Lower lobe of right lung (tissue), 2 donors: ENCODE results near the gene BLID. TPM values are rescaled to one million over a fixed set of nuclear protein-coding genes. Genes with fewer than 3 reads are reported as not detected.

Experiments
- ATAC-seq, 2 donors: fragments of 200-7000 bp; cut with Tn5 transposase; one replicate each; pipeline ENCODE4 v1.9.1; 2020 to 2022; ENCODE audit warnings: mild to moderate bottlenecking in 2 of 2, moderate library complexity in 2 of 2
- DNase-seq: peaks from one replicate; pipeline ENCODE4 v3.0.0-alpha.2; 2020
- H3K27ac ChIP-seq: fragments of 200-600 bp; one replicate; pipeline ENCODE4 v1.8.0; 2022
- H3K27me3 ChIP-seq: fragments of 200-600 bp; one replicate; pipeline ENCODE4 v1.8.0; 2022; ENCODE audit warnings: low read depth
- H3K36me3 ChIP-seq: fragments of 200-600 bp; one replicate; pipeline ENCODE4 v1.8.0; 2022; ENCODE audit warnings: mild to moderate bottlenecking
- H3K4me1 ChIP-seq: fragments of 200-600 bp; one replicate; pipeline ENCODE4 v1.8.0; 2022
- H3K4me3 ChIP-seq: fragments of 200-600 bp; one replicate; pipeline ENCODE4 v1.8.0; 2022; ENCODE audit warnings: mild to moderate bottlenecking
- H3K9me3 ChIP-seq: fragments of 200-600 bp; one replicate; pipeline ENCODE4 v1.8.0; 2022
- intact Hi-C: fragments of 100-400 bp; cut with DNase I; formaldehyde crosslinking; loops from one replicate; pipeline ENCODE4 v1.11.0; 2022
- total RNA-seq: library from RNA; stranded (reverse); fragmentation: NEBNext Ultra II Directional; extraction: Animal tissue kit (Norgen Biotek cat#: 25700); gene quantifications from one replicate; pipeline ENCODE4 v1.2.1, GENCODE V29; 2021
- TF ChIP-seq, protein P1 (sequence below): fragments of 200-600 bp; IDR thresholded peaks from one replicate; pipeline ENCODE4 v1.8.0; 2022; ENCODE audit warnings: antibody characterized with exemption, mild to moderate bottlenecking
- donor health status: DM: no; HTN: yes; CAD: no; lungs with severe emphysema.

Gene BLID
- total RNA-seq, 1 donor from 2014 or later, result 0.62 TPM

DNA sequence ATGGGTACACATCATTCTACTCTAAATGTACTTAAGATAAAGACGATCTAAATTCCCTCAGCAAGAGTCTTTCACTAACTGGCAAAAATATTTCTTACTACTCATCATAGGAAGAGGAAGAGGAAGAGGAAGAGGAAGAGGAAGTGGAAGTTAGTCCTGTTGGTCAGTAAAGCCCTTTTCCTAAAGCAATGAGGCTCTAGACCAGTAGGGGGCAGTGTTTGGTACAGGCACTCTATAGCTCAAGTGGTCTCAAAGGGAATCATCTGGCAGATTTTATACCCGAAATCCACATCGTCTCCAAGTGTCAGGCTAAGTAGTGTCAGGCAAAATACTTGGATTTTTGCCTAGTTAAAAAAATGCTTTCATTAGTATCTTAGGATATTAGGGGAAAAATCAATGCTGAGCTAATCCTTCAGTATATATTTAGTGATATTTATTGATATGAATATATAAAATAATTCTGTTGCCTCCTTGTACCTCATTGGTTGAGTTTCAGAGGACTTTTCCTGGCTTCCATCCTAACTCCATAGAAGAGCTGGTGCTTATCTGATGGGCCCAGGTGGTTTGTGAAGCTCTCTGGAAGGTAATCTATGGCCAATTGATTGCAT lies 7.7 kb downstream of the BLID start:
- TF ChIP-seq, protein P1, sequence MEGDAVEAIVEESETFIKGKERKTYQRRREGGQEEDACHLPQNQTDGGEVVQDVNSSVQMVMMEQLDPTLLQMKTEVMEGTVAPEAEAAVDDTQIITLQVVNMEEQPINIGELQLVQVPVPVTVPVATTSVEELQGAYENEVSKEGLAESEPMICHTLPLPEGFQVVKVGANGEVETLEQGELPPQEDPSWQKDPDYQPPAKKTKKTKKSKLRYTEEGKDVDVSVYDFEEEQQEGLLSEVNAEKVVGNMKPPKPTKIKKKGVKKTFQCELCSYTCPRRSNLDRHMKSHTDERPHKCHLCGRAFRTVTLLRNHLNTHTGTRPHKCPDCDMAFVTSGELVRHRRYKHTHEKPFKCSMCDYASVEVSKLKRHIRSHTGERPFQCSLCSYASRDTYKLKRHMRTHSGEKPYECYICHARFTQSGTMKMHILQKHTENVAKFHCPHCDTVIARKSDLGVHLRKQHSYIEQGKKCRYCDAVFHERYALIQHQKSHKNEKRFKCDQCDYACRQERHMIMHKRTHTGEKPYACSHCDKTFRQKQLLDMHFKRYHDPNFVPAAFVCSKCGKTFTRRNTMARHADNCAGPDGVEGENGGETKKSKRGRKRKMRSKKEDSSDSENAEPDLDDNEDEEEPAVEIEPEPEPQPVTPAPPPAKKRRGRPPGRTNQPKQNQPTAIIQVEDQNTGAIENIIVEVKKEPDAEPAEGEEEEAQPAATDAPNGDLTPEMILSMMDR, result peak; percentile 52
- no peaks in the 10 kb centered on the region for H3K27me3 ChIP-seq
- no peak overlapping the region for H3K27ac ChIP-seq
- DNase-seq (no peak), ATAC-seq (peak; percentile 64 to 65)
- H3K9me3 ChIP-seq, result no peaks in the 10 kb centered on the region
- no peaks in the 10 kb centered on the region for H3K4me1 ChIP-seq
- no peak overlapping the region for H3K4me3 ChIP-seq
- intact Hi-C loops, result no loop called here
- no peaks in the 10 kb centered on the region for H3K36me3 ChIP-seq

DNA sequence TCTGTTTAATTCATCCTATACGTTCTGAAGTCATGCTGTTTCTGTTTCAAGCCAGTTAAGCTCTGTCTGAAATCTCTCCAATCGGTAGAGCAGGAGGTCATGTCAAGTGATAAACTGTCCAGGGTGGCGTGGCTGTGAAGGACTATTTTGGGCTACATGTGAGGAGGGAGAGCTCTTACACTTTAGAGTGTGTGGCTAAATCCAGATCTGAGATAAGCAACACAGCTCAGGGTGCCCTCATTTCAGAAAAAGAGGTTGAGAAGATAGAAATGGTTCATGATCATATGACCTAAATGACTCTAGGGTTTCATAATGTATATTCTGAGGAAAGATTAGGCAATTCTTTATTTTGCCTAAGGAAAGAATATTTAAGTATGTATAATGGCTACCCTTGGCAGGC lies 8.4 kb downstream of the BLID start:
- H3K27ac ChIP-seq, result no peak overlapping the region
- intact Hi-C loops, result no loop called here
- no peak for ATAC-seq
- no peak overlapping the region for H3K4me3 ChIP-seq
- no peak for DNase-seq
- TF ChIP-seq, protein P1, result no peak
- no peaks in the 10 kb centered on the region for H3K9me3 ChIP-seq
- no peaks in the 10 kb centered on the region for H3K36me3 ChIP-seq
- no peaks in the 10 kb centered on the region for H3K4me1 ChIP-seq
- H3K27me3 ChIP-seq, result no peaks in the 10 kb centered on the region

DNA sequence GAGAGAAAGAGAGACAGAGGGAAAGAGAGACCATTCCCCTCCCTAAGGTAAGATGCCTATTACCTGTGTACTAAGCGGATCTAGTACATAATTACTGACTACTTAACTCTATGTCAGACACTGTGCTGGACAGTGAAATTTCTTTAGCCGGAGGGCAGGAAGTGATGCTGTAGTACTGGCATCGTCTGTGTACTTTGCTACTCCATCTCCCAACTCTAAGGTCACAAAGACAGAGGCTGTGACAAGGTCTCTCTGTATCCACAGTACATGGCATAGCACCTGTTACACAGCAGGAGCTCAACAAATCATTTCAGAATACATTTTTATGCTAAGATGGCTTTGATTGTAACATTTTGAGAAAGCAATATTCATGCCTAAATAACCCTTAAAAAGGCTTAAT lies 9.0 kb downstream of the BLID start:
- Histone ChIP-seq H3K36me3 (no peaks in the 10 kb centered on the region), H3K4me3 (no peak overlapping the region), H3K4me1 (no peaks in the 10 kb centered on the region), H3K9me3 (no peaks in the 10 kb centered on the region), H3K27me3 (no peaks in the 10 kb centered on the region), H3K27ac (no peak overlapping the region)
- intact Hi-C loops, result no loop called here
- ATAC-seq (no peak), DNase-seq (no peak)
- TF ChIP-seq, protein P1, result no peak

DNA sequence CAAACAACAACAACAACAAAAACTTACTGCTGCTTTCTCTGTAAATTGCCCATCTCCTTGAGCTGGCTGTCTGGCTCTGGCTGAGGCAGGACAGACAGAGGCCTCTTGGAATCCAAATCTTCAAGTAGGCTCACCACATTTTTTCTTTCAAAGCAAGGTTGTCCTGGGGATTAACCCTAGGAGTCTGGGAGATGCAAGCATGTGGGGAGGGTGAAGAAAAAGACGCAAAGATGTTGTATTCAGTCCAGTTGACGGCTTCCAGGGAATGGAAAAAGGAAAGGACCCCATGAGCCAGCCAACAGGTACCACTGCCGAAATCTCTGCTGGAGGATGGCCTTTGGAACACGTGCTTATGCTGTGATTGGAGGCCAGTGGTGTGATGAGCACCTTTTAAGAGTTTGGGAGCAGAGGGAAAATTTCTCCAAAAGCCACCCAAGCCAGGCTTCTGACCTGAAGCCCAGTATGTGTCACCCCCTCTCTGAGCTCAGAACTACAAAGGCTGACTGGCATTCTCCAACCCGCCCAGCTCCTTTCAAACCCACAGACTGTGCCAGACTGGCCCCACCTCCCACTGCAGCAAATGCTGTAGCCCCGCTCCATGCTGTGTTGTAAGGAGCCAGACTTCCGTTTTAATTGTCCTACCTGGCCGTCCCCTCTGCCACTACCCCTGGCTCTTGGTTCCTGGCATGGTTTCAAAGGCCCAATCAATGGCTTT lies 10.8 kb downstream of the BLID start:
- intact Hi-C loops, result no loop called here
- H3K27ac ChIP-seq, result no peak overlapping the region

DNA sequence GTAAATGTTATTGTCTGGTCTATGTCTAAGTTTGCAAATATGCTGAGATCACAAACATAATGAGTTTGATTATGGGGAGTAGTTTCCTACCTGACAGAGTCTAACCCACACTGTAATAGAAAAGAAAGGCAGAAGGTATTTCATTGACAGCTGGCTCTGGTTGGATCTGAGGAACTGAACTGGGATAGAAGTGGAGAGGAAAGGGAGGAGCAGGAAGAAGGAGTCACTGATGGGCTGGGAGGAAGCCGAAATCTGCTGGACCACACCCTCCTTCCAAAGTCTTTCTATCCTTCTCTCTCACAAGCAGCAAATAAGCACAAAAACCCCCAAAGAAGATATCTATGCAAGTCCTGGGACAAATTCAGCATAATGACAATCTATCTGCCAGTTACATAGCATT lies 11.7 kb downstream of the BLID start:
- DNase-seq (no peak), ATAC-seq (no peak)
- Histone ChIP-seq H3K36me3 (no peaks in the 10 kb centered on the region), H3K4me1 (peaks cover 13% of the 10 kb centered on the region), H3K27ac (no peak overlapping the region), H3K9me3 (no peaks in the 10 kb centered on the region), H3K4me3 (no peak overlapping the region), H3K27me3 (peaks cover 2% of the 10 kb centered on the region)
- TF ChIP-seq, protein P1, result no peak
- intact Hi-C loops, result loop anchor here (5.0 kb wide), 1 partner anchor 447 kb away; no protein-coding TSS in a partner anchor

More for the DNA sequence above, 10.8 kb downstream of the BLID start:
- Histone ChIP-seq H3K27me3 (no peaks in the 10 kb centered on the region), H3K4me3 (no peak overlapping the region), H3K4me1 (peaks cover 13% of the 10 kb centered on the region), H3K9me3 (no peaks in the 10 kb centered on the region), H3K36me3 (no peaks in the 10 kb centered on the region)
- TF ChIP-seq, protein P1, result no peak
- no peak for ATAC-seq
- DNase-seq, result no peak
